Left lung (tissue), 10 donors: Measurements from ENCODE around the gene CCDC157. TPM values are rescaled to one million over a fixed set of nuclear protein-coding genes. Genes with fewer than 3 reads are reported as not detected.

Source experiments
- ATAC-seq: fragments of 200-7000 bp; cut with Tn5 transposase; one replicate; pipeline ENCODE4 v1.9.1; 2020; ENCODE audit warnings: moderate library complexity
- DNase-seq, 4 donors: peaks; one replicate each; pipeline ENCODE4 v3.0.0-alpha.2; 2013 to 2020
- H3K27ac ChIP-seq, 2 donors: fragments of 200-600 bp; sonication (generic) in 1 of 2; one replicate each; pipeline versions ENCODE4 v1.5.0 to v1.8.0; 2020 to 2021
- H3K27me3 ChIP-seq, 2 donors: fragments of 200-600 bp; sonication (generic) in 1 of 2; one replicate each; pipeline versions ENCODE4 v1.5.0 to v1.8.0; 2020 to 2021
- H3K36me3 ChIP-seq, 2 donors: fragments of 200-600 bp; sonication (generic) in 1 of 2; one replicate each; pipeline versions ENCODE4 v1.5.0 to v1.8.0; 2020 to 2021
- H3K4me1 ChIP-seq, 2 donors: fragments of 200-600 bp; one replicate each; pipeline ENCODE4 v1.8.0; 2021
- H3K4me3 ChIP-seq, 2 donors: fragments of 200-600 bp; sonication (generic) in 1 of 2; one replicate each; pipeline versions ENCODE4 v1.5.0 to v1.8.0; 2020 to 2021; ENCODE audit warnings: mild to moderate bottlenecking in 1 of 2
- H3K9me3 ChIP-seq, 2 donors: fragments of 200-600 bp; sonication (generic) in 1 of 2; one replicate each; pipeline versions ENCODE4 v1.5.0 to v1.8.0; 2020 to 2021
- CTCF ChIP-seq, 2 donors: fragments of 200-600 bp; sonication (generic) in 1 of 2; IDR thresholded peaks; one replicate each; pipeline versions ENCODE4 v1.5.0 to v1.8.0; 2021; ENCODE audit warnings: antibody characterized with exemption in 2 of 2
- intact Hi-C, 2 donors: fragments of 100-400 bp; cut with DNase I; formaldehyde crosslinking; loops; one replicate each; pipeline versions ENCODE4 v1.11.2 to v1.14.2; 2022
- polyA plus RNA-seq, 6 donors: library from polyadenylated mRNA; unstranded; fragments of 120-200 nt; gene quantifications; one replicate each; pipeline ENCODE4 v1.2.1, GENCODE V29; 2013; ENCODE audit not compliant: insufficient read length in 6 of 6
- total RNA-seq, 2 donors: library from RNA; stranded (reverse); fragmentation: NEBNext Ultra II Directional; extraction: Animal tissue kit (Norgen Biotek cat#: 25700); gene quantifications; one replicate each; pipeline ENCODE4 v1.2.1, GENCODE V29; 2021
- donor health status: DM: no; HTN: yes; CAD: no.
- donor health status: DM: no; HTN: no; CAD: no.

The CCDC157 gene
- total and polyA plus RNA-seq, 8 donors = 2.8 to 8.1 (median 4.2) TPM

GRCh38 chr22:30393885-30394284 lies 37.1 kb downstream of the CCDC157 start:
- no peak for TF ChIP-seq CTCF (IDR thresholded peaks at IDR 0.05)
- Histone ChIP-seq H3K27ac (no peak overlapping the region), H3K27me3 (peaks cover 0 to 39% of the 10 kb centered on the region in 2 donors), H3K36me3 (no peaks in the 10 kb centered on the region), H3K4me1 (peaks cover 3 to 26% of the 10 kb centered on the region in 2 donors), H3K9me3 (no peaks in the 10 kb centered on the region), H3K4me3 (no peak overlapping the region)
- intact Hi-C loops = loop anchor here in 1 of 2 donors (5.0 kb wide), 1 partner anchor 132 kb away; no protein-coding TSS in a partner anchor
- ATAC-seq (no peak), DNase-seq (no peak)

DNA sequence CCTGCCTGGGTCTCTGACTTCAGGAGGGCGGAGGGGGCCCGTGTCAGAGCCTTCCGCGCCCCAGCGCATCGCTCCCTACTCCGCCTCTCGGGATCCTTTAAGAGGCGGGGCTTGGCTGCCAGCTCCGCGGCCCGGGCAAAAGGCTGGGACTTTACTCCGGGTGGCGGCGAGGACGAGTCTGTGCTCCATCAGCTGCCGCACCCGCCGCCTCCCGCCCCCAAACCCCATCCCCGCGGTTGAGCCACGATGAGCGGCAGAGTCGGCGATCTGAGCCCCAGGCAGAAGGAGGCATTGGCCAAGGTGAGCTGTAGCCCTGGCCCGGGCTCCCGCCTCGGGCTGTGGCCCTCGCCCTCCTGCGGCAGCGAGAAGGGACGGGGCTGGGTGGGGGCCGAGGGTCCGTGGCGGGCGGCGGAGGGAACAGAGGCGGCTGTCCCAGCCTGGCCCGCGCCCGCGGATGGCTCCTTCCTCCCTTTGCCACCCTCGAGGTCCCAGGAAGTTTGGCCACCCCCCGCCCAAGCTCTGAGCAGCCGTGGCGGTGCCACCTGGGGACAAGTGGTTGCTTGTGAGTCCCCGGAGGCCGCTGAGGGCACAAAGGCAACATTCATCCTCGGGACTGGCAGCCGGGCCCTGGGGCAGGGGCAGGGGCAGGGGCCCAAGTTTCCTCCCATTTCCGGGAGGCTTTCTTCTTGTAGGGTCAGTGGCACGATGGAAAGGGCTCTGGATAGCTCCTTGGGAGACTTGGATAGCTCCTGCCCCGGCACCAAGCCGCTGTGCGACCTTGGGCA lies 40.3 kb downstream of the CCDC157 start, which contains the start of gene SEC14L2:
TSS of gene SEC14L2 (plus strand) at position 148 of the 785 bp plus-strand sequence. CDS start at position 247, 99 bp downstream.
- TF ChIP-seq CTCF (IDR thresholded peaks at IDR 0.05) = no peak
- DNase-seq = peak; percentile 28 to 88 (median 66)
- intact Hi-C loops = no loop called here
- Histone ChIP-seq H3K9me3 (no peaks in the 10 kb centered on the region), H3K4me1 (peaks cover 3 to 26% of the 10 kb centered on the region in 2 donors), H3K36me3 (no peaks in the 10 kb centered on the region), H3K27ac (no peak within 1 kb of the TSS), H3K4me3 (peak within 1 kb of the TSS; percentile 59 to 60), H3K27me3 (peaks cover 0 to 52% of the 10 kb centered on the region in 2 donors)
- peak; percentile 89 for ATAC-seq

DNA sequence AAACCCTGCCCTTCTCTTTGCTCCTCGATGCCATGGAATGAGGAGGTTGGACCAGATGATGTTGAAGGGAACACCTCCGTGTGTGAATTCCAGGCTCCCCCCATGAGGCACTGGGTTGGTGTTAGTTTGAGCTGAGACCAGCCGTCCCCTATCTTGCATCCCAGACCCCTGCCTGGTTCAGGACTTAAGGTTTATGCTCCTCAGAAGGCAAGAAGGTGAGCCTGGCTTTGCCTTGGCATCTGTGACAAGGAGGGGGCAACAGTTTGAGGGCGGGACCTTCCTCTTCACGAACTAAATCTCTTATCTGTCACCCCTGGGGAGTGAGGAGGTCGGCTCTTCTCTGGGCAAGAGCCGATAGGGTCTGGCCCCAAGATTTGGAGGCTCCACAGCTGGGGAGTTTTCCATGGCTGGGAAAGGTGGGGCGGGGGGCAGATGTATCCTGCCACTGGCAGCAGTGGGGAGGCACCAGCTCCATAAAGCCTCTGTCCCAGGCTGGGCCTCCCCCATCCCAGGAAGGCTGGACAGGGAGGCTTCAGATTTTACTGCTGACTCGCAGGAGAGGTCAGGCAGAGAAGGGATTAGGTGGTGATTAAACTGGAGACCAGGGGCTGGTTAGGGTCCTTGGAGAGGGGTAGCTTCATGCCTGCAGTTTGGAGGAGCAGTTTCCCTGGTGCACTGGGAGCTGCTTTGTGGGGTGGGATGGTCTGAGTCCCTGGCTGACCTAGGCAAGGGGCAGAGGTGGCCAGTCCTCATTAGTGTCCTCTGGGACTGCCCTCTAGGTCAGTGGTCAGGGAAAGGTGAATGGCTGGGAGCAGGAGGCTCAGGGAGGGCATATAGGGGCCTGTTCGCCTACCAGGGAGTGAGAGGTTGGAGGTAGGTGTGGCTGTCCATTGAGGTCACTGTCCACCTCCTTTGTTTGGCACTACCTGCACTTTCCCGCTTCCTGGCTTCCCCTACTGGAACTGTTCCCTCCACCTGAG lies 41.1 kb downstream of the CCDC157 start:
- no peak for DNase-seq
- TF ChIP-seq CTCF (IDR thresholded peaks at IDR 0.05) = no peak
- H3K4me1 ChIP-seq = peaks cover 3 to 21% of the 10 kb centered on the region in 2 donors
- no peak for ATAC-seq
- intact Hi-C loops = no loop called here
- no peak overlapping the region for H3K27ac ChIP-seq
- H3K27me3 ChIP-seq = peaks cover 0 to 52% of the 10 kb centered on the region in 2 donors
- peak overlapping the region; percentile 59 to 60 for H3K4me3 ChIP-seq
- H3K9me3 ChIP-seq = no peaks in the 10 kb centered on the region
- H3K36me3 ChIP-seq = no peaks in the 10 kb centered on the region

DNA sequence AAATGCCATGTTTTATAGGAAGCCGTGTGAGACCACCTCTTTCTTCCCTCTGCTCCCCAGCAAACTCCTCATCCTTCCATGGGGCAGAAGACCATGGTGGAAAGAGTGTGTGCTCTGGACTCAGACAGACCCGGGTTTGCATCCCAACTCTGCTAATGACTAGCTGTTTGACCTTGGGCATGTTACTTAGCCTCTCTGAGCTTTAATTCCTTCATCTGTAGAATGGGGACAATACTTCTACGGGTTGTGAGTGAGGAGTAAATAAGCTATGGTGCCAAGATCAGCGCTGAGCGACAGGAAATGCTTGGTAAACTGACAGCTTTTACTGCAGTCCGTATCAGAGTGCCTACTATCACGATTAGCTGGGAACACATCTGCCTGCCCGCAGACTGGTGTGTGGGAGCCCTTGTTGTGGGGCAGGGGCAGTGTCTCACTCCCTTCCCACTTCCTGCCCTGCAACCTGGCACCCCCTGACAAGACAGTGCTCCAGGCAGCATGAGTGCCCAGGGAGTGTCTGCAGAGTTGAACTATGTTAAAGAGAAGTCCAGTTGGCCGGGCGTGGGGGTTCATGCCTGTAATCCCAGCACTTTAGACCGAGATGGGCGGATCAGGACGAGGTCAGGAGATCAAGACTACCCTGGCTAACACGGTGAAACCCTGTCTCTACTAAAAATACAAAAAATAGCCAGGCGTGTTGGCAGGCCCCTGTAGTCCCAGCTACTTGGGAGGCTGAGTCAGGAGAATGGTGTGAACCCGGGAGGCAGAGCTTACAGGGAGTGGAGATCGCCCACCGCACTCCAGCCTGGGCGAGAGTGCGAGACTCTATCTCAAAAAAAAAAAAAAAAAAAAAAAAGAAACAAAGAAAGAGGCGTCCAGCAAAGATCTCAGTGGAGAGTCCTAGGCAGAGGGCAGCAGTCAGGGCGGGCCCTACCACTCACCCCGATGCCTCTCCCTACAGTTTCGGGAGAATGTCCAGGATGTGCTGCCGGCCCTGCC lies 42.2 kb downstream of the CCDC157 start:
- DNase-seq (no peak), ATAC-seq (no peak)
- H3K4me3 ChIP-seq = no peak overlapping the region
- no peak overlapping the region for H3K27ac ChIP-seq
- intact Hi-C loops = no loop called here
- no peaks in the 10 kb centered on the region for H3K9me3 ChIP-seq
- H3K4me1 ChIP-seq = peaks cover 3 to 21% of the 10 kb centered on the region in 2 donors
- peaks cover 0 to 52% of the 10 kb centered on the region in 2 donors for H3K27me3 ChIP-seq
- H3K36me3 ChIP-seq = no peaks in the 10 kb centered on the region
- no peak for TF ChIP-seq CTCF (IDR thresholded peaks at IDR 0.05)
